Endometrium (tissue), 2 donors: Measurements from ENCODE around the gene CDC14A.

Experiments
- FAIRE-seq: peaks from 2 replicates; lab custom pipeline; 2012; peaks lifted over from hg19 to GRCh38; lab: Jason Lieb, UNC
- donor health status: control.
- donor health status: control.

CDC14A gene

DNA sequence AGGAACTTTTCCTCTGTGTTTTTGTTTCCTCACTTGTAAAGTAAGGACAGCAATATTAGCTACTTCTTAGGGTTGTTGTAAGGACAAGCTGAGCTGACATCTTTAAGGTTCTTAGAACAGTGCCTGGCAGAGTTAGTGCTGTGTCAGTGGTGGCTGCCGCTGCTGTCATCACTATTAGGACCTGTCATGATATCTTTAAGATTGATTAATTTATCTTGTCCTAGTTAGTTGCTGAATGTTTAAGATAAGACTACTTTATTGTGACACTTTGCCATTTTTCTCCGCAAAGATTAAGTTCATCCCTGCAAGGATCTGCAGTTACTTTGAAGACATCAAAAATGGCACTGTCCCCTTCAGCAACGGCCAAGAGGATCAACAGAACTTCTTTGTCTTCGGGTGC, 145.5 kb downstream of the CDC14A start:
- FAIRE-seq, result no peak

GRCh38 chr1:100499194-100499811, 147.0 kb downstream of the CDC14A start:
- no peak for FAIRE-seq

DNA sequence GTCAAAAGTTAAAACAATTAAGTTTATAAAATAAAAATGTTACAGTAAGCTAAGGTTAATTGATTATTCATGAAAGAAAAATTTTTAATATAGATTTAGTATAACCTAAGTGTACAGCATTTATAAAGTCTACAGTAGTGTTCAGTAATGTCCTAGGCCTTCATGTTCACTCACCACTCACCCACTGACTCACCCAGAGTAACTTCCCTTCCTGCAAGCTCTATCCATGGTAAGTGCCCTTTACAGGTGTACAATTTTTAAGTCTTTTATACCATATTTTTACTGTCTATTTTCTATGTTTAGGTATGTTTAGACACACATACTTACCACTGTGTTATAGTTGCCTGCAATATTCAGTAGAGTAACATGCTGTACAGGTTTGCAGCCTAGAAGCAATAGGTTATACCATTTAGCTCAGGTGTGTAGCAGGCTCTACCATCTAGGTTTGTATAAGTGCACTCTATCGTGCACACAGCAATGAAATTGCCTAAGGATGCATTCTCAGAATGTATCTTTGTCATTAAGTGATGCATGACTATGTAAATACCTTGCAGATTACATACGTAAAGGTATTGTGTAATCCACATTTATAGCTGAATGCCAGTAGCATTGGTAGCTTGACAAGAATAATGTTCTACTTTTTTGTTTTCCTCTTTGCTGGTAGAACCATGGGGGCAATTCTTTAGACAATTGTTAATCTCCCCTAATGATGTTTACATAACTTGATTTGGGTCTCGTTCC, 149.9 kb downstream of the CDC14A start:
- FAIRE-seq, result no peak

DNA sequence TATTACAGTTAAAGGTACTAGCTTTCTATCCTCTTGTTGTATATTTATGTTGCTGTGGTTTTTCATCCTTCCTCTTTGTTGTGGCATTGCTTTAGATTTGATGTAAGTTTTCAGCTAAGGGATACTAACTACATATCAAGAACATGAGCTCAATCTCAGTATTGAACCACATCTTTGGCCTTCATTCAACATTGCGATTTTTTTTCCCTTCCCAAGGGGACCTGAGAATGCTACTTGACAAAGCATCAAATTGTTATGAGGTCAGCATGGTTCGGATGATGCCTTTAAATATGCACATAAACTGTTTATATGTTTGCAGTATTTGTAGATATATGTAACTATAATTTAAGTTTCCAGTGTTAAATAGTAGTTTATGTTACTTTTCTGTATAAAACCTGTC, 153.9 kb downstream of the CDC14A start:
- no peak for FAIRE-seq

GRCh38 chr1:100510451-100510850, 158.1 kb downstream of the CDC14A start:
- no peak for FAIRE-seq

GRCh38 chr1:100511058-100511457, 158.8 kb downstream of the CDC14A start:
- FAIRE-seq, result no peak

GRCh38 chr1:100511773-100512172, 159.5 kb downstream of the CDC14A start:
- no peak for FAIRE-seq

GRCh38 chr1:100512803-100513352, 160.6 kb downstream of the CDC14A start:
- no peak for FAIRE-seq

- no peak for FAIRE-seq
Measured at GRCh38 chr1:100516857-100517256, 164.6 kb downstream of the CDC14A start.

DNA sequence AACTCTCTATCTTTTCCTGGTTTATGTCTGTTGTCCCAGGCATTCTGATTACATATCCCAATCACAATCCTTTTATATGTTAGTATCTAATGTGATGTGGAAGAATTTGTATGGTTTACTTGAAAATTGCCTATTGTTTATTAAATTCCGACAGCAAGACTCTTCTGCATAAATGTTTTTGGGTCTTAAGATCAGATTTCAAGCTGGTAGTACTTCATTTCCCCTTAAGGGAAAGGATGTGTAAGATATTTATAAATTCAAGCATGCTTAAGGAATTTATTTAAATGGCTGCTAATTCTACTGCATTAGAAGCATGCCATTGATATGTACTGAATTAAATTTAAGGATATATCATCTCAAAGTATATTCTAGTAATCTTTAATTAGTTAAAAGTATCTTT, 165.2 kb downstream of the CDC14A start:
- no peak for FAIRE-seq

GRCh38 chr1:100518023-100518422, 165.7 kb downstream of the CDC14A start:
- no peak for FAIRE-seq

- FAIRE-seq, result no peak
Measured at GRCh38 chr1:100523038-100523652, 170.8 kb downstream of the CDC14A start.

GRCh38 chr1:100524355-100524754, 172.0 kb downstream of the CDC14A start:
- FAIRE-seq, result no peak

DNA sequence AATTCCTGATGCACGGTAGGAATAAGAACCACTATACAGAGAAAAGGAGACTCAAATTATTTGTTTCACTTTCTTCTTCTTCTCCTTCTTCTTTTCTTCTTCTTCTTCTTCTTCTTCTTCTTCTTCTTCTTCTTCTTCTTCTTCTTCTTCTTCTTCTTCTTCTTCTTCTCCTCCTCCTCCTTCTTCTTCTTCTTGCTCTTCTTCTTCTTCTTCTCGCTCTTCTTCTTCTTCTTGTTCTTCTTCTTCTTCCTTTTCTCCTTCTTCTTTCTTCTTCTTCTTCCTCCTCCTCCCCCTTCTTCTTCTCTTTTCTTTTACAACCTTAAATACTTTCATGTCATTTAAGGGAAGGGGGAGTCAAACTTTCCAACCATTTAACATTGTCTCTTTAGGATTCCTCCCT, 174.6 kb downstream of the CDC14A start:
- FAIRE-seq, result no peak

DNA sequence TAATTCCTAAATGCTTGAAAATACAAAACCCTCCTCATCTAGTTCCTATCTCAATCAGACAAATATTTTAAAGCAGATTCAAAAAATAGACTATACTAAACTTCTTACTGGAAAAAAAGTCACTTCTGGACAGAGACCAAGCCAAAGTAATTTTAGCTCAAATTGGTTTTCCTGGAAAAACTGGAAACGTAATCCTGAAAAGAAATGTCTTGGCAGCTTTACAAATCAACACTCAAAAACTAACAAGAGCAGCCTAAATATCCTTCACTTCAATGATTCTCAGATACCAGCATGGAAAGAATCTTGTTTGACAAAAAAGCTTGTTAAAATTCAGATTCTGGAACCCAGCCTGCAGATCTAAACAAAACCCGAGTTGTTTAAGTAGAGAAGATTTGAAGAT, 176.6 kb downstream of the CDC14A start:
- FAIRE-seq, result no peak

DNA sequence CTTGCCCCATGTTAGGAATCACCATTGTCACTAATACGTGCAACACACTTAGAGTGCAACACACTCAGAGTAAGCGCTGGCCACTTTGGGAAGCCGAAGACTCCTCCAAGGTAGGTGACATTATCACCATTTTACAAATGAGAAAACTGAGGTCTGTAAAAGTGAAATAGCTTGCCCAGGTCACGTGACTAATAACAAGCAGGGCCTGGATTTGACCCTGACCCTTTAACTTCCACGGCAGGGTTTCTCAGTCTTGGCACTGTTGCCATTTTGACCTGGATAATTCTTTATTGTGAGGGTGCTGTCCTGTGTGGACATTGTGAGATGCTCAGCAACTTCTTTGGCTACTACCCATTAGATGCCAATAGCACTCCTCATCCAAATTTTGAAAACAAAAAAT, 177.8 kb downstream of the CDC14A start:
- FAIRE-seq, result no peak

DNA sequence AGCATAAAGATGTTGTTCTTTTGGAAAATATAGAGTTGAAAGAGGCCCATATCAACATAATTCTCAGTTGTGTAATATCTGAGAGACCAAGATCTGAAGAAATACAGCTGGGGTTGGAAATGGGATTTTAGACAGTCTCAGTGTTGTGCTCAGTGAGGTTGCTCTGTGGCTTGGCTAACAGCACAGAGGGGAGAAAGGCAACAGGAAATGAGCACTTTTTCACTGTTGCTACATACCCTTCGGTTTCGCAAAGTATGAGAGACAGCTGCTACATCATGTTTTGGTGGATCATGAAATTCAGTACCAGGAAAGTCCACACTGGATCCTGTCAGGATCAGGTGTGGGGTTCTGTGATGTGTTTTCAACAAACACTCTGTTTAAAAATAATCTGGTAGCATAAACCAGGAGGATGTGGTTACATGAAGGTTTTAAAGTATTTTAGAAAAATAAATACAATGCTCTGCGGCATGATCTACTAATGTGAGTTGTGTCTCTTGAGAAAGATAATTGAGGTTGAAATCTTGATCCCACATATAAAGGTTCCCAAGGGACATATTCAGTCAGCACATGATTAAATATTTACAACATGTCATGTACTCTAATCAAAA, 178.7 kb downstream of the CDC14A start:
- FAIRE-seq, result no peak

GRCh38 chr1:100532645-100533044, 180.3 kb downstream of the CDC14A start:
- no peak for FAIRE-seq

DNA sequence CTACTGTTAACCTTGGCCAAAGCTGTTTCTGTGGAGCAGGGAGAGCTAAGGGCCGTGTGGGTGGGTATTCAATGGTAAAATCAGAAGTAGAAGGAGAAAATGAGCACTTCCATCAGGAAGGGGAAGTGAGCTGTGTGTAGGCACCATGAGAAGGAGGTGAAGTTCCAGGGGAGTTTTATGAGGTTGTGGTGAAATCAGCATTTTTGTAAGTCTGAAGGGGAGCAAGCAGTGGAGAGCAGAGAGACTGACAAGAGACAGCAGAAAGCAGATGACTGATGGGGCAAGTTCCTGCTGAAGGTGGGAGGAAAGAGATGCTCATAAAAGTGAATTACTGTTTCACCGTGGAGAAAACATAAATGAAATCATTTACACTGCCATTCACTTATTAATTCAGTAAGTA, 183.0 kb downstream of the CDC14A start:
- FAIRE-seq, result no peak

DNA sequence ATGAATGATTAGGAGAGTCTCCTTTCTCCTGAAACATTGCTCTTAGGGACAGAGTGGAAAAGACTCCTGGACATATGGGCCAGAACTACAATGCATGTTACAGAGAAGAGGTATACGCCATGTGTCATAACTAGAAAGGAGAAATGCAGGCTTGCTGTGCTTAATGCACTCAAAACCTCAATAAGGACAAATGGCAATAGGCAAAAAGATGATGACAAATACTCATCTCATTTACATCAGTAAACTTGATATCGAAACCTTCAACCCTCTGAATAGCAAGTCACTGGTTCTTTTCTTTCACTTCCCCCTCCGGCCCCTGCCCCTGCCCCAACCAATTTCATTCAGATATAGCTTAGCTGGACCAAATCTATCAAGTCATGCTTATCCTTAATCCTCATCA, 183.7 kb downstream of the CDC14A start:
- no peak for FAIRE-seq

GRCh38 chr1:100538913-100539835, 186.9 kb downstream of the CDC14A start:
- FAIRE-seq, result no peak
